ENCODE data around the gene MED1. TPM values are rescaled to one million over a fixed set of nuclear protein-coding genes. Genes with fewer than 3 reads are reported as not detected.
A peak's percentile ranks its signal among the peaks of the same experiment; 100 is the strongest.

MED1 gene
- total RNA-seq, 1 donor from 2014 or later, result 20.8 TPM

DNA sequence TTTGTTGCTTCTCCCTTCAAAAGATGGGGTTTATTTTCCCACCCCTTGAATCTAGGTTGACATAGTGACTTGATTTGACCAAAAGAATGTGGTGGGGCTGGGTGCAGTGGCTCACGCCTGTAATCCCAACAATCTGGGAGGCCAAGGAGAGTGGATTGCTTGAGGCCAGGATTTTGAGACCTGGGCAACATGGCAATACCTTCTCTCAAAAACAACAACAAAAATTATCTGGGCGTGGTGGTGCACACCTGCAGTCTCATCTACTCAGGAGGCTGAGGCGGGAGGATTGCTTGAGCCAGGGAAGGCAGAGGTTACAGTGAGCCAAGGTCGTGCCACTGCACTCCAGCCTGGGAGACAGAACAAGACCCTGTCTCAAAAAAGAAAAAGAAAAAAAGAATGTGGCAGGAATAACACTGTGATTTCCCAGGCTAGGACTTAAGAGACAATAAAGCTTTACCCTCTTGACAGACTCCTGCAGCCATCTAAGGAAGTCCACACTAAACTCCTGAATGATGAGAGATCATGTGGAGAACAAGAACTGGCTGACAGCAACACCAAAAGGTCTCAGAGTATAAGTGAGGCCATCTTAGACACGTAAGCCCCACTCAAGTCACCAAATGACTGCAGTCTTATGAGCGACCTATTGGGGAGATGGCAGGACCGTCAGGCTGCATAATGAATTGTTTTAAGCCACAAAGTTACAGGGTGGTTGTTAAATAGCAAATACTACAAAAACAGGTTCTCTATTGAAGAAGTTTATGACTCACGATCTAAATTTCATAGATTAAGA, 86.6 kb downstream of the MED1 start:
- DNase-seq (ENCODE audit: low read depth), result no peak

DNA sequence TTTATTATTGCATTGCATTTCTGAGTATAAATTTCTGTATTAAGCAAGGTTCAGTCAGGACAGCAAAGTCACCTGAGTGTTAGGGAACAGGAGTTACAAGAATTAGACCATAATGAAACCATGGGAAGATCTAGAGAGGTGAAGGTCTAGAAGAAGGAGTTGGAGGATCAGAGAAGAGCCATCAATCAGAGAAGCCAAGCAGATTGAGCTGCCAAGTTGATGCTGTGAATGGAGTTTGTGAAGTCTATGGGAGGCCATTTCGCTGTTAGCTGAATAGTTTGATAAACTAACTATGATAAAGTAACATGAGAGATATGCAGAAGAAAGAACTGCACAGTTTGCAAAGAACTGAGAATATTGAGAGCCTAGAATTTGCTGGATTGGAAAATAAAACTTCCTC, 90.0 kb downstream of the MED1 start:
- no peak for DNase-seq (ENCODE audit: low read depth)

DNA sequence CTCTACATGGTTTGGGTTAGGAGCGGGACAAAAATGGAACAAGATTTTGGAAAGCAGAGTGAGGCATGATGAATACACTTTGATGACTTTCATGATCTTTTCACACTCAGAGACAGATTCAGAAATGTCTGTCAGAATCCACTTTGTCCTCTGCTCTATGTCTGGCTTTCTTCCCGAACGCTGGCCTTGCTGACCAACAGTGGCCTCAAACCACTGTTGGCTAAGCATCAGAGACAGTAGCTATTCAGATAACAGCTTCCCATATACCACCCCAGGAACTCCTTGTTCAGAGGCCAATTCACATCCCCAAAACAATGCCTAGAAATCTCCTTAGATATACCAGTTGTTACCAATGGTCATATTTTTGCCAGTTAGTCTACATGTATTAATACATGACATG, 90.5 kb downstream of the MED1 start:
- DNase-seq (ENCODE audit: low read depth), result peak; percentile 26

DNA sequence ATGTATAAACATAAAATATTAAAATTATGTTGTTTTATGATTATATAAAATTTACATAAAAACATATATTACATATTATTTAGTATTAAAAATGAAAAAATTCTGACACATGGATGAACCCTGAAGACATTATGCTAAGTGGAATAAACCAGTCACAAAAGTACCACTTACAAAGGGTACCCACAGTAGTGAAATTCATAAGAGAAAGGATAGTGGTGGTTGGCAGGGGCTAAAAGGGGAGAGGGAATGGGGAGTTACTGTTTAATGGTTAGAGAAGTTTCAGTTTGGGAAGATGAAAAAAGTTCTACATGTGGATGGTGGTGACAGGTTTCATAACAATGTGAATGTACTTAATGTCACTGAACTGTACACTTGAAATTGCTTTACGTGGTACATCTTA, 91.1 kb downstream of the MED1 start:
- DNase-seq (ENCODE audit: low read depth), result no peak

DNA sequence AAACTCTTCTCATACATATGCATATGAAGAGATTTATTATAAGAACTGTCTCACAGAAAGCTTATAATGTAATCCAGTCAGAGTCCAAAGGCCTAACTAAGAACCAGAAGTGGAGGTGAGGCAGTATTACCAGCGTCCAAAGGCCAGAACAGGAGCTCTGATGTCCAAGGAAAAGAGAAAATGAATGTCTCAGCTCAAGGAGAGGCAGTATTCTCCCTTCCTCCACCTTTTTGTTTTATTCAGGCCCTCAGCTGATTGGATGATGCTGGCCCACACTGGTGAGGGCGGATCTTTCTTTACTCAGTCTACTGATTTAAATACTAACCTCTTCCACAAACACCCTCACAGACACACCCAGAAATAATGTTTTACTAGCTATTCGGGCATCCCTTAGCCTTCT, 93.1 kb downstream of the MED1 start:
- no peak for DNase-seq (ENCODE audit: low read depth)

DNA sequence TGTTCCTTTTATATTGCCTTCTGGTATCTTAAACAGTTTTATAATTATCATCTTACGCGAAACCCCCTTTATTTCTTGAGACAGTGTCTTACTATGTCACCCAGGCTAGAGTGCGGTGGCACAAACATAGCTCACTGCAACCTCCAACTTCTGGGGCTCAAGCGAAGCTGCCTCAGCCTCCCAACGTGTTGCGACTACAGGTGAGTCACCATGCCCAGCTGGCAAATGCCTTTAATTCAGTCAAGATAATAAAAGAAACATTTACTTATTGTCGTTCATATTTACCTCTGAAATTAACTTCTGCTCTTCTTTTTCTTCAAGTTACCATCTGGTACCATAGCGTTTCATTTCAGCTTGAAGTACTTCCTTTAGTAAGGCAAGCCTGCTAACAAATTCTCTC, 93.6 kb downstream of the MED1 start:
- no peak for DNase-seq (ENCODE audit: low read depth)

Other genes with a start within 250 kb of the MED1 start
- 0.11 and 0.16 TPM in 2 replicates for gene STAC2, start 225.3 kb downstream of the MED1 start, total RNA-seq
- 9.4 and 11.2 TPM in 2 replicates for gene FBXL20, start 49.6 kb downstream of the MED1 start, total RNA-seq
- 28.6 and 29.9 TPM in 2 replicates for gene CDK12, start 10.2 kb upstream of the MED1 start, total RNA-seq
- gene NEUROD2, start 156.7 kb upstream of the MED1 start, total RNA-seq, result 0.05 TPM in 1 of 2 replicates, not detected in the other
- gene PPP1R1B, start 175.7 kb upstream of the MED1 start, total RNA-seq, result not detected in 2 replicates
- gene STARD3, start 185.9 kb upstream of the MED1 start, total RNA-seq, result 34.9 and 36.9 TPM in 2 replicates
- gene TCAP, start 214.1 kb upstream of the MED1 start, total RNA-seq, result 10.1 and 23.1 TPM in 2 replicates
- gene PNMT, start 217.2 kb upstream of the MED1 start, total RNA-seq, result 0.96 and 1.7 TPM in 2 replicates
- 17.1 TPM in 2 replicates for gene PGAP3, start 236.8 kb upstream of the MED1 start, total RNA-seq
- 87.4 and 119 TPM in 2 replicates for gene ERBB2, start 248.8 kb upstream of the MED1 start, total RNA-seq